Hepatocyte (in vitro differentiated cells): ENCODE measurements around the gene SLC19A1. TPM values are rescaled to one million over a fixed set of nuclear protein-coding genes. Genes with fewer than 3 reads are reported as not detected.

ENCODE experiments used
- DNase-seq: peaks from one replicate; pipeline ENCODE4 v3.0.0-alpha.2; 2016; ENCODE audit warnings: low spot score
- H2AFZ ChIP-seq: fragments of 200-600 bp; sonication (generic); 2 replicates; pipeline ENCODE4 v1.6.0; 2016; ENCODE audit warnings: antibody characterized with exemption, mild to moderate bottlenecking
- H3K27ac ChIP-seq: fragments of 200-600 bp; sonication (generic); 2 replicates; pipeline ENCODE4 v1.5.1; 2016; ENCODE audit warnings: mild to moderate bottlenecking
- H3K27me3 ChIP-seq: fragments of 200-600 bp; sonication (generic); 2 replicates; pipeline ENCODE4 v1.6.1; 2016
- H3K36me3 ChIP-seq: fragments of 200-600 bp; sonication (generic); replicated peaks from 2 replicates; pipeline ENCODE4 v1.5.1; 2016; ENCODE audit warnings: low read depth; ENCODE audit not compliant: insufficient read depth
- H3K4me1 ChIP-seq: fragments of 200-600 bp; sonication (generic); 2 replicates; pipeline ENCODE4 v1.5.1; 2016; ENCODE audit warnings: mild to moderate bottlenecking, moderate library complexity; ENCODE audit not compliant: insufficient read depth
- H3K4me2 ChIP-seq: fragments of 200-600 bp; sonication (generic); 2 replicates; pipeline ENCODE4 v1.6.0; 2016
- H3K4me3 ChIP-seq: fragments of 200-600 bp; sonication (generic); 2 replicates; pipeline ENCODE4 v1.5.1; 2016; ENCODE audit warnings: mild to moderate bottlenecking
- H3K79me2 ChIP-seq: fragments of 200-600 bp; sonication (generic); 2 replicates; pipeline ENCODE4 v1.6.0; 2017; ENCODE audit warnings: mild to moderate bottlenecking
- H3K9me2 ChIP-seq: fragments of 200-600 bp; sonication (generic); replicated peaks from 2 replicates; pipeline ENCODE4 v1.6.0; 2017; ENCODE audit warnings: mild to moderate bottlenecking; ENCODE audit not compliant: insufficient read depth
- H3K9me3 ChIP-seq: fragments of 200-600 bp; sonication (generic); 2 replicates; pipeline ENCODE4 v1.5.1; 2016; ENCODE audit warnings: low read depth, mild to moderate bottlenecking
- H4K20me1 ChIP-seq: fragments of 200-600 bp; sonication (generic); 2 replicates; pipeline ENCODE4 v1.6.0; 2016; ENCODE audit warnings: mild to moderate bottlenecking; ENCODE audit not compliant: insufficient read depth, poor library complexity, severe bottlenecking
- CTCF ChIP-seq: fragments of 200-600 bp; sonication (generic); IDR thresholded peaks from 2 replicates; pipeline ENCODE4 v1.5.1; 2016; ENCODE audit warnings: antibody characterized with exemption, mild to moderate bottlenecking; ENCODE audit not compliant: poor library complexity
- EZH2 ChIP-seq: fragments of 200-600 bp; sonication (generic); IDR thresholded peaks from 2 replicates; pipeline ENCODE4 v1.6.1; 2016; ENCODE audit warnings: antibody characterized with exemption, mild to moderate bottlenecking, borderline replicate concordance
- EZH2phosphoT487 ChIP-seq: fragments of 200-600 bp; sonication (generic); IDR thresholded peaks from one replicate; pipeline ENCODE4 v1.6.1; 2018; ENCODE audit warnings: antibody characterized with exemption, mild to moderate bottlenecking, low read depth, moderate library complexity; ENCODE audit not compliant: unreplicated experiment, severe bottlenecking
- WGBS: methylation state at CpG from one replicate; pipeline ENCODE4 v1.1.6; 2016; ENCODE audit warnings: low lambda C conversion rate; ENCODE audit errors: missing lambda C conversion rate; 5-methylcytosine and 5-hydroxymethylcytosine counted together
- polyA plus RNA-seq: library from polyadenylated mRNA; unstranded; fragments of >200 nt; fragmentation: Nextera tagmentation; extraction: Ambion mirVana; gene quantifications from 2 replicates; pipeline ENCODE4 v1.2.1, GENCODE V29; 2016
- total RNA-seq: library from RNA; depleted of rRNA; stranded (reverse); fragments of >200 nt; gene quantifications from 2 replicates; pipeline ENCODE4 v1.2.3, GENCODE V29; 2014

Gene SLC19A1
- total and polyA plus RNA-seq, 2 experiments from 2014 or later = 7.7 to 24.8 TPM

DNA sequence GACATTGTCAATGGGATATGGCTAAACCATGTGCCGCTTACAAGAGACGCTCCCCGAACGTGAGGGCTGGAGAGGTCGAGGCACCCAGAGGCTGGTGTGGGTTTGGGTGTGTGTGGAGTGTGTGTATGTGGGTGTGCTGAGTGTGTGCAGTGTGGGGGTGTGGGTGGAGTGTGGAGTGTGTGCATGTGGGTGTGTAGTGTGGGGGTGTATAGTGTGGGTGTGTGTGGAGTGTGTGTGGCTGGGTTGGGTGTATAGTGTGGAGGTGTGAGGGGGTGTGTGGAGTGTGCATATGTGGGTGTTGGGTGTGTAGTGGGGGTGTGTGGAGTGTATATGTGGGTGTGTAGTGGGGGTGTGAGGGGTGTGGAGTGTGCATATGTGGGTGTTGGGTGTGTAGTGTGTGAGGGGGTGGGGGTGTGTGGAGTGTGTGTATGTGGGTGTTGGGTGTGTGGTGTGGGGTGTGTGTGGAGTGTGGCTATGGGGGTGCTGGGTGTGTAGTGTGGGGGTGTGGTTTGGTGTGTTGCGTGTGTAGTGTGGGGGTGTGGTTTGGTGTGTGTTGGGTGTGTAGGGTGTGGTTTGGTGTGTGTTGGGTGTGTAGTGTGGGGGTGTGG, 42.2 kb downstream of the SLC19A1 start:
- no peak for DNase-seq
- no peaks in the 10 kb centered on the region for H3K9me2 ChIP-seq
- no peak overlapping the region for H3K4me2 ChIP-seq
- H3K9me3 ChIP-seq = no peaks in the 10 kb centered on the region
- H3K4me3 ChIP-seq = no peak overlapping the region
- 95% methylated on average over 5 of the region's 6 CpGs for WGBS
- H3K4me1 ChIP-seq = no peaks in the 10 kb centered on the region
- H3K27ac ChIP-seq = no peak overlapping the region
- H4K20me1 ChIP-seq = no peaks in the 10 kb centered on the region
- H2AFZ ChIP-seq = no peak overlapping the region
- no peaks in the 10 kb centered on the region for H3K27me3 ChIP-seq
- H3K79me2 ChIP-seq = no peaks in the 10 kb centered on the region
- no peaks in the 10 kb centered on the region for H3K36me3 ChIP-seq
- TF ChIP-seq EZH2 (no peak), CTCF (no peak), EZH2phosphoT487 (no peak)

- no peaks in the 10 kb centered on the region for H3K36me3 ChIP-seq
Observed at GRCh38 chr21:45499201-45499750, 43.0 kb downstream of the SLC19A1 start.

GRCh38 chr21:45498646-45499000, 43.6 kb downstream of the SLC19A1 start:
- H3K27me3 ChIP-seq = no peaks in the 10 kb centered on the region
- H3K4me1 ChIP-seq = no peaks in the 10 kb centered on the region
- TF ChIP-seq CTCF (no peak), EZH2phosphoT487 (no peak), EZH2 (no peak)
- no peak for DNase-seq
- H4K20me1 ChIP-seq = no peaks in the 10 kb centered on the region
- no peak overlapping the region for H2AFZ ChIP-seq
- 98% methylated on average over 9 of the region's 9 CpGs for WGBS
- no peaks in the 10 kb centered on the region for H3K79me2 ChIP-seq
- H3K4me2 ChIP-seq = no peak overlapping the region
- no peaks in the 10 kb centered on the region for H3K9me2 ChIP-seq
- H3K9me3 ChIP-seq = no peaks in the 10 kb centered on the region
- no peak overlapping the region for H3K4me3 ChIP-seq
- H3K36me3 ChIP-seq = no peaks in the 10 kb centered on the region
- no peak overlapping the region for H3K27ac ChIP-seq

More at GRCh38 chr21:45499201-45499750, 43.0 kb downstream of the SLC19A1 start:
- Histone ChIP-seq H3K27me3 (no peaks in the 10 kb centered on the region), H3K79me2 (no peaks in the 10 kb centered on the region), H4K20me1 (no peaks in the 10 kb centered on the region), H3K4me2 (no peak overlapping the region), H3K9me2 (no peaks in the 10 kb centered on the region), H3K4me3 (no peak overlapping the region), H2AFZ (no peak overlapping the region), H3K27ac (no peak overlapping the region), H3K4me1 (no peaks in the 10 kb centered on the region), H3K9me3 (no peaks in the 10 kb centered on the region)
- no peak for TF ChIP-seq EZH2
- no peak for DNase-seq
- WGBS = 98% methylated on average over 23 of the region's 25 CpGs

DNA sequence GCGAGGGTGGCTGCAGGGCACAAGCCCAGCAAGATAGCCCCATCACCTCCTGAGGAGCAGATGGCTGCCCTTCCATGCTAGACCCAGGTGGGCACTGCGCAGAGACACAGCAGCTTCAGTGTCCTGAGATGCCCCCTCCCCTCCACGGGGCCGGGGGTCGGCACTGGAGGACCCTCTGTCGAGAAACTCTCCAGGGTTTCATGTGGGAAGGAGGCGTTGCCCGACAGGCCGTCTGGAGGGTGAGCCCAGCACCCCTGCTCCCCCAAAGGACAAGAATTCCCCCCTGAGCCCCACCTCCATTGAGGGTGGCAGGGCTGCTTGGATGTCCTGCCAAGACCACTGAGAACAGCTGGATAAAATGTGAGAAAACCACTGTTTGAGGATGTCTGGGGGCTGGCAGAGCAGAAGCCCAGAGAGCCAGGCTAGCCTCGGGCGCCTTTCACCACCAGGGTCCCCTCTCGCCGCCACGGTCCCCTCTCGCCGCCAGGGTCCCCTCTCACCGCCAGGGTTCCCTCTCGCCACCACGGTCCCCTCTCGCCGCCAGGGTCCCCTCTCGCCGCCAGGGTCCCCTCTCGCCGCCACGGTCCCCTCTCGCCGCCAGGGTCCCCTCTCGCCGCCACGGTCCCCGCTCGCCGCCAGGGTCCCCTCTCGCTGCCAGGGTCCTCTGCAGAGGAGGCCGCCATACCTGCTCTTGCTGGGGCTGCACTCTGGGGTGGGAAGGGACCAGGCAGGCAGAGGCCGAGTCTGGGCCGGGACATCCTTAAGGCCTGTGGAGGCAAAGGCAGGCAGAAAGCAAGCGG, 44.2 kb downstream of the SLC19A1 start:
- DNase-seq = no peak
- Histone ChIP-seq H3K27me3 (no peaks in the 10 kb centered on the region), H3K4me3 (no peak overlapping the region), H2AFZ (no peak overlapping the region), H3K4me1 (no peaks in the 10 kb centered on the region), H4K20me1 (no peaks in the 10 kb centered on the region), H3K9me3 (no peaks in the 10 kb centered on the region), H3K79me2 (no peaks in the 10 kb centered on the region), H3K27ac (no peak overlapping the region), H3K36me3 (no peaks in the 10 kb centered on the region), H3K4me2 (no peak overlapping the region), H3K9me2 (no peaks in the 10 kb centered on the region)
- WGBS = 96% methylated on average over 25 of the region's 39 CpGs
- TF ChIP-seq EZH2phosphoT487 (no peak), CTCF (no peak), EZH2 (no peak)
